Measurements from ENCODE around the gene BAZ1A.
"Not testable (repeated sequence)": the region's sequence is repeated elsewhere in the genome, so short reads cannot be mapped to it uniquely, and the experiment has no call there.

DNA sequence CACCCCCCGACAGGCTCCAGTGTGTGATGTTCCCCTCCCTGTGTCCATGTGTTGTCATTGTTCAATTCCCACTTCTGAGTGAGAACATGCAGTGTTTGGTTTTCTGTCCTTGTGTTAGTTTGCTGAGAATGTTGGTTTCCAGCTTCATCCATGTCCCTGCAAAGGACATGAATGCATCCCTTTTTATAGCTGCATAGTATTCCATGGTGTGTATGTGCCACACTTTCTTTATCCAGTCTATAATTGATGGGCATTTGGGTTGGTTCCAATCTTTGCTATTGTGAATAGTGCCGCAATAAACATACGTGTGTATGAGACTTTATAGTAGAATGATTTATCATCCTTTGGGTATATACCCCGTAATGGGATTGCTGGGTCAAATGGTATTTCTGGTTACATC, 138.1 kb downstream of the BAZ1A start:
- TF ChIP-seq SP1 (IDR thresholded peaks at IDR 0.05; ENCODE audit: low read depth, low read length); POU5F1 (IDR thresholded peaks at IDR 0.05; ENCODE audit: low read depth, low read length); JUN (IDR thresholded peaks at IDR 0.05; ENCODE audit: low read depth, low read length); FOSL1 (IDR thresholded peaks at IDR 0.05; ENCODE audit: insufficient read depth, low read depth, low read length); ZNF274 (IDR thresholded peaks at IDR 0.05; ENCODE audit: borderline replicate concordance, extremely low read depth, low read length); CTCF (IDR thresholded peaks at IDR 0.05; ENCODE audit: control extremely low read depth in 1 of 3, insufficient read depth in 1 of 3, low read depth in 1 of 3, low read length in 3 of 3); POLR2A (IDR thresholded peaks at IDR 0.05; ENCODE audit: control extremely low read depth in 1 of 2, low read depth in 2 of 2, low read length in 2 of 2); CBX5 (IDR thresholded peaks at IDR 0.05; ENCODE audit: low read depth, low read length); SUZ12 (IDR thresholded peaks at IDR 0.05; ENCODE audit: low read length); KDM1A (IDR thresholded peaks at IDR 0.05; ENCODE audit: borderline replicate concordance, low read length); RFX5 (IDR thresholded peaks at IDR 0.05; ENCODE audit: borderline replicate concordance, low read depth, low read length): not testable (repeated sequence)
- TF ChIP-seq, protein P1, sequence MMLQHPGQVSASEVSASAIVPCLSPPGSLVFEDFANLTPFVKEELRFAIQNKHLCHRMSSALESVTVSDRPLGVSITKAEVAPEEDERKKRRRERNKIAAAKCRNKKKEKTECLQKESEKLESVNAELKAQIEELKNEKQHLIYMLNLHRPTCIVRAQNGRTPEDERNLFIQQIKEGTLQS (IDR thresholded peaks at IDR 0.05; ENCODE audit: insufficient read depth, low read depth, low read length) = not testable (repeated sequence)
